GM18505 (cell line): ENCODE results near the gene WNT9B.

Experiments
- ATAC-seq: cut with Tn5 transposase; IDR thresholded peaks from one replicate; pipeline ENCODE4 v1.9.1; 2021; ENCODE audit not compliant: unreplicated experiment
- POLR2A ChIP-seq: IDR thresholded peaks from 4 replicates; pipeline ENCODE4 v1.6.1; 2011; ENCODE audit warnings: borderline replicate concordance; ENCODE audit not compliant: insufficient read depth, insufficient read length; ENCODE audit errors: extremely low read depth

WNT9B gene

DNA sequence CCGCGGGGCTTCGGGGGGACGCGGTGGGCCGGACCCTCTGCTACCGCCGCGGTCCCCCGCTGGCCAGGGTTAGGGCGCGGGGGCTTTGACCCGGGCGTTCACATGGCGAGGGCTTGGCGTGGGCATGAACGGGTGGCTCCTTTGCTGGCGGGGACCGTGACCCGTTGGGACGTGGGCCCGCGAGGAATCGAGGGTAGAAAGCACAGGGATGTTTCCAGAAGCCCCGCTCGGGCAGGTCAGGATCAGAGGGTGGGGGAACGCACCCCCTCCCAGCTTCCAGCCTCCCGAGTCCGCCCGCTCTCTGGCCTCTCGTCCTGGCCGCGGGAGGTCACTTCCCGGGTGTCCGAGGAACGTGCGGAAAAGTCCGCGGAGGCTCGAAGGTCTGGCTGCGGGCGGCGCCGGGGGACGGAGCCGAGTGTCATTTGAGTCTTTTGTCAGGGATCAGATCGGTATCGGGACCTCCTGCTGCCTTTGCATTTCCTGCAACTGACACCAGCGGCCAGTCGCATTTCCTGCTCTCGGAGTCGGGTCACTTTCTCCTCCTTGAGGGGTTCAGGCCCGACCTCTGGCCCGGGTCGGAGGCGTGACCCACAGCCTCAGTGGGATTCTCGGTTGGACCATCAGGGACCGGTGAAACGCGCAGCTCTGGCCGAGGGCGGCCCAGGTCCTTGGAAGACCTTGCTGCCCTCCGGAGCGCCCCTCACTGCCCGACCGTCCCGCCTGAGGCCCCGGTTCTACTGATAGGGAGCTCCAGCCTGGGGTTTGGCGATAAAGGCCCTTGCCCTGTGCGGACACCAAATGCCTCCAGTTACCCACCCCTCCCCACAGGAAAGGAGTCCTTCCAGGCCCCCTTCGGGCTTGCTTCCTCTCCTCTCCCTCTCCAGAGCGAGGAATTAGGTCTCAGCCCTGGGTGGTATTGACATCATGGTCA, 32.2 kb upstream of the WNT9B start:
- no peak for ATAC-seq

DNA sequence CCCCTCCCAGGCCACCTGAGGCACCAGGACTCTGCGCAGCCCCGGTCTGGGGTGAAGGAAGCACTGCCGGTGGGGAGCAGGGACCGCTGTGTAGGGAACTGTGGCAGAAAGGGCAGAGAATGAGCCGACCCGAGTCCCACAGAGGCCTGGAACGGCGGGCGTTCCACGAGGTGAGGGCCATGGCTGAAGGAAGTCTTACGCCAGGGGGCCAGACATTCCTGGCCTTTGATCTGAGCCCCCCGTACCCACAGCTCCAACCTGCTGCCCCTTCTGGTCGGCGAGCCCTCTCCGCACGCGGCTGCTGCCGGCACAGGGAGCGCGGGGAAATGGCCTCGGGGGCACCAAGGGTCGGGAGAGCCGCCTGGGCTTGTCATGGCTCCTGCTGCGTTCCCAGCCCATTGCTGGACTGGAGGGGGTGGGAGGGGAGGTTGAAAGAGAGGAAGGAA, 31.5 kb upstream of the WNT9B start:
- ATAC-seq: no peak
- TF ChIP-seq POLR2A: no peak

More for the DNA sequence above, 32.2 kb upstream of the WNT9B start:
- no peak for TF ChIP-seq POLR2A

DNA sequence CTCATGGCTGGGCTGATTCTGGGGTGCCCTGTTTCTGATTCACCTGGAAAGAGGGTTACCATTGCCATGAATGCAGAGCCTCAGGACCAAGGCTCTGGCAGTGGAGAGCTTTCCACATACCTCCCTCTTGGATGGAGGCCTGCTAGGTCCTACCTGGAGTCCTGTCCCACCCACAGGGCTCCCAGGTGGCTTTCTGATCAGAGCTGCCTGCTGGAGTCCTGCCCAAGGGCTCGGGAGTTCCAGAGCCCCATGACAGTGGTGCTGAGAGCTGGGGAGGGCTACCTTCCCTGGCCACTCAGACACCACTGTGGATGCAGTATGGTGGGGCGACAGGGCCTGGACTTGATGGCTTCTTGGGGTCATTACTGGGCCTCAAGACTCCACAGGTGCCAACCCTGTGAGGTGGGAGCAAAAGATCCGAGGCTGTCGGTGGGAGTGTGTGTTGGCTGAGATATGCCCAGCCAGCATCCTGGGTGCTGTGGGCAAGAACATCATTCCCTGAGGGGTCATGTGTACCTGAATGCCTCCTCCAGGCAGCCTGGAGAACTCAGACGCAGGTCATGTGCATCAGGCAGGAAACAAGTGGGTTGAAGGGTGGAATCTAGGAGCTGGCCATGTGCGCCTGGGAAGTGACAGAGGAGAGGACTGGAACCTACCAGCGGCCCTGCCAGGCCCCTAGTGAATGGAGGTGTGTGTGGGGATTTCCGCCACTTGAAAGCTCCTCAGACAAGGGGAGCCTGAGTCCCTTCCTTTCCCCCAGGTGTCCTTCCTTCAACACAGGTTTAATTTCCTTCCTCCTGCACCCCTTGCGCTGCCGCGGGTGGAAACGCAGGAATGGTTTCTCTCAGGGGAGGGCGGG, 30.6 kb upstream of the WNT9B start:
- no peak for ATAC-seq
- TF ChIP-seq POLR2A: no peak

DNA sequence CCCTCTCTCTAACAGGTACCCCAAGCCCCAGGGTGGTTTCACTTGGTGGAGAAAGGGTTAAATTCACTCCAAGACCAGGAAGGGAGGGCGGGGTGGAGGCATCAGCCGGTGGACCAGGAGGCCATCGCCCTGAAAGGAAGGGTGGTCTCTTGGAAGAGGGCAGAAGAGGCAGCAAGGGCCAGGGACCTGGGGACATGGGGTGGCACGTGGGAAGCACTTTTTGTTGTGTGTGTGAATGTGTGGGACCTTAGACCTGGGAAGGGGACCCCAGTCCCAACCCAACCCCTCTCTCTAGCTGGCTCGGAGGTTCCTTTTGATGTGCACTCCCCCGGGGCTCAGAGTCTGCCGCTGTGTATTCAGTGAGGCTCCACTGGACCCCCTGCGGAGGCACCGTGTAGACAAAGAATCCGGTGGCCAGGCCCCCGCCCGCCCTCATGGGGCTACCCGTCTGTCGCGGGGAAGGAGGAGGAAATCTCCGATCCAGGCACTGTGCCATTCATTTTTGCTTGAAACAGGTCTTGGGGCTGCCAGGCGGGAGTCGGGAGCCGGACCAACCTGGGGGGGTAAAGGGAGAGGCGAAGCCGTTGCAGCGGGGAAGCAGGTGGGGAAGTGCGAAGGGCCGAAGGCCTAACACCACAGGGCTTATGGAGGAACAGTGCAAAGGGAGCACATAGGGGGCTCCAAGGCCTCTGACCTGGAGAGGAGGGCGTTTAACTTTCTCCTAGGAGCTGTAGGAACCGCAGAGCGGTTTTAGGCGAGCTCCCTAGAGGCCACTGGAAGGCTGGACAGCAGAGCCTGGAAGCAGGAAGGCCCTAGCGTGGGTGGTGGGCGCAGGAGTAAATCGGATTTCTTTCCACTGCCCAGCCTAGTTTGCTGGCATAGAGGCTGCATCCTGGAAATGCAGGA, 29.6 kb upstream of the WNT9B start:
- ATAC-seq: no peak
- no peak for TF ChIP-seq POLR2A

DNA sequence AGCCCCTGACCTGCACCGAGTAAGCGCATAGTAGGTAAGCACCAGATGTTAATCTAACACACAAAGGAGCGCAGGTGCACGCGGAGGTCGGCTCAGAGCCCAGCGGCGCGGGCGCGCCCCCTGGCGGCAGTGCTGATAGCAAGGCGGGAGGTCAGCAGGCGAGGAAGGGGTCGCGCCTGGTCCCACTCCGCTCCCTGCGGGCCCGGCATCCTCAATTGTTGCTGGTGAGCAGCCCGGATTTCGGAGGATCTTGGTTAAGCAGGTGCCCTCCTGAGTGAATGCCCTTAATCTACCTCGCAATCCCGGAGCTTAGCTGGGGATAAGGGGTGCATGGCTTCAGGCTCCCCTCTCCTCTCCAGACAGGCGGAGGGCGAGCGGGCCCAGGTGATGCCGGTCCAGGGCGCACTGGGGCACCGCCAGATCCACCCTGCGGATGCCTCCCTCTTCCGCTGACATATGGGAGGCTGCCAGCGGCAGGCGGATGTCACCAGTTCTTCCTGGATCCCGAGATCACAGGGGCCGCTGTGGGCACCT, 28.9 kb upstream of the WNT9B start:
- ATAC-seq: no peak
- TF ChIP-seq POLR2A: no peak

DNA sequence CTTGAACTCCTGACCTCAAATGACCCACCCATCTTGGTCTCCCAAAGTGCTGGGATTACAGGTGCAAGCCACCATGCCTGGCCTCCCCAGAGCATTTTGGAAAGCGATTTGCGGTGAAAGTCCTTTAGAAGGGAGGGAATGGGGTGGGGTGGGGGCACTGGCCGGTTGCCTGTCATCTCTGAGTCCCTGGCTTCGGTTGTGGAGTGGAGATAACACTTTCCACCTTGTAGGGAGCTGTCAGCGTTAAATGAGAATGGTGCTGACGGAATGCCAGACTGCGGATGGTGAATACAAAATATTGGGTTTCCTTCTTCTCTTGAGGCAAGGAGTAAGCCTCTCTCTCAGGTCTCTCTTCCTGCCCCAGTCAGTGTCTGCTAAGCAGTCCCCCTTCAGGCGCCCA, 27.7 kb upstream of the WNT9B start:
- no peak for TF ChIP-seq POLR2A
- ATAC-seq: no peak

DNA sequence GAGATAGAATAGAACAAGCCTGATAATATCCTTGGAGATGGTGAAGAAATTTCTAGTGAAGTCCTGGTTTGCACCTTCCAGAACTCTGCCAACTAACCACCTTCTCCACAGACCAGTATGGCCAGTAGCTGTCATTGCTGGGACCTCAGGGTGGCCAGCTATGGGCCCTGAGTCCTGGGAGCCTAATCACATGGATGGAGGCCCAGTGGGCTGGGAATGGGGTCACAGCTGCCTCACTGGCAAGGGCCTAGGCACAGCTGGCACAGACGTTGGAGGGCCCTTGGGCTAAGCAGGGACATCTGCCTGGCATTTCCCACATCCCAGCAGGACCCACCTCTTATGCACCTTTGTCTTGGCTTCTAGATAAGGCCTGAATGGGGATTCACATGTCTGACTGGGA, 25.3 kb upstream of the WNT9B start:
- no peak for TF ChIP-seq POLR2A
- ATAC-seq: no peak

DNA sequence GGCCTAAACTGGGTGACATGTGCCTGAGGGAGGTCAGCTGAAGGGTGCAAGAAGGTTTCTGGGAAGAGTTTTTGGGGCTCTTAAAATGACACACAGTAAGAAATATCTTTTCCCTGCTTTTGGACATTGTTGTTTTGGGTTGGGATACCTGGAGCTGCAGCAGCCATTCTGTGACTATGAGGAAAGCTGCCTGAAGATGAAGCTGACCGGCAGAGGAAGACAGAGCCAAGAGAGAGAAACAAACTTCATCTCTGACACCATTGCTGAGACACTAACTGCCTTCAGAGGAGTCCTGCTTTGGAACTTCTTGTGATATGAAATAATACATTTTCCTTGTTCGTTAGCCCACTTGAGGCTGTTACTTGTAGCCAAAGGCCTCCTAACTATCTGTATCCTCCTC, 24.1 kb upstream of the WNT9B start:
- ATAC-seq: no peak
- no peak for TF ChIP-seq POLR2A

DNA sequence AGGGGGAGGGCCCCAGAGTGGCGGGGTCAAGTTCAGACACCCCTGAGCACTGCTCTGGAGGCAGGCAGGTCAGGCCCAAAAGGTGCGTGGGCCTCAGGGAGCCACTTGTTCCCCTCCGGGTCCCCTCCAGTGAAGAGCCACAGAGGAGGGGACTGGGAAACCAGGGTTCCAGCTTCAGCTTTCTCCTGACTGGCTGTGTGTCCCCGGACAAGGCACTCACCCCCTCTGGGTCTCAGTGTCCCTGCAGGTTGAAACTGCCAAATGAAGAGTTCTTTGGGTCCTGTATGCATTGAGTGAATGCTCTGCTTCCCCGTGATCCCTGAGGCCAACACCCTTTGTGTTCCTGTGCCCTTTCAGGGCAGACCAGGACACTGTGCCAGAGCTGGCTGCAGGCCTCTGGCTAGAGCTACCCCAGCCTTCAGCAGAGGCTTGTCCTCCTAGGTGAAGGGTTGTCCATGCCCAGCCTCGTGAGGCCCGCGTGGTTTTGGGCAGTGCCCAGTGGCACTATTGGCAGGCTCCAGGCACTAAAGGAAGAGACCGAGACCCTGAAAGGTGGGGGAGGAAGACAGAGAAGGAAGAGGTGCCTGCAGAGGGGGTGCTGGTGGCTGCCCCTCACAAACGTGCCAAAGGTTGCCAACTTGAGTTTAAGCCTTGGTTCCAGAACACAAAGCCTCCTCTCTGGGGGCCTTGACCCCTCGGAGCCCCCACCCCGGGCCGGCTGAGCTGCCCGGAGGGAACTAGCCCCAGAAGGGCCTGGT, 19.6 kb upstream of the WNT9B start:
- ATAC-seq: no peak
- TF ChIP-seq POLR2A: no peak

DNA sequence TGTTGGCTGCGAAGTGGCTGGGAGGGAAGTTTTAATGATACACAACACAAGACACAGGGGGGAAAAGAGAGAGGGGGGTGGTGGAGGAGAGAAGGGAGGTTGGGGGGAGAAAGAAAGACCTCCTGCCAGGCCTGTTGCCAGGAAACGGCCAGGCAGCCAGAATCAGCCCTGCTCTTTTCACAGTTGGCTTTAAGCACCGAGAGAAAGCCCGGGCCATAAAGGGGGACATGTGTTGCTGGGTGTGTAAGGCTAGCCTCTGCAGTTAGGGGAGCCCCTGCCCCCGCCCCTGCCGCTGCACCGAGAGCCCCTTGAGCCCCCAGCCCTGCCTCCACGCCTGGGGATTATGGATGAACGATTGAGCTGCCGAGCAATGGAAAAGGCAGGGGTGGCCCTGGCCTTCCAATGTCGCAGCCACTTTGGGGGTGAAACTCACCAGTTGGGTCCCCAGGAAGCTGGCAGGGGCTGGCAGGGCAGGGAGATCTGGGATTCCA, 19.0 kb upstream of the WNT9B start:
- no peak for TF ChIP-seq POLR2A
- no peak for ATAC-seq

DNA sequence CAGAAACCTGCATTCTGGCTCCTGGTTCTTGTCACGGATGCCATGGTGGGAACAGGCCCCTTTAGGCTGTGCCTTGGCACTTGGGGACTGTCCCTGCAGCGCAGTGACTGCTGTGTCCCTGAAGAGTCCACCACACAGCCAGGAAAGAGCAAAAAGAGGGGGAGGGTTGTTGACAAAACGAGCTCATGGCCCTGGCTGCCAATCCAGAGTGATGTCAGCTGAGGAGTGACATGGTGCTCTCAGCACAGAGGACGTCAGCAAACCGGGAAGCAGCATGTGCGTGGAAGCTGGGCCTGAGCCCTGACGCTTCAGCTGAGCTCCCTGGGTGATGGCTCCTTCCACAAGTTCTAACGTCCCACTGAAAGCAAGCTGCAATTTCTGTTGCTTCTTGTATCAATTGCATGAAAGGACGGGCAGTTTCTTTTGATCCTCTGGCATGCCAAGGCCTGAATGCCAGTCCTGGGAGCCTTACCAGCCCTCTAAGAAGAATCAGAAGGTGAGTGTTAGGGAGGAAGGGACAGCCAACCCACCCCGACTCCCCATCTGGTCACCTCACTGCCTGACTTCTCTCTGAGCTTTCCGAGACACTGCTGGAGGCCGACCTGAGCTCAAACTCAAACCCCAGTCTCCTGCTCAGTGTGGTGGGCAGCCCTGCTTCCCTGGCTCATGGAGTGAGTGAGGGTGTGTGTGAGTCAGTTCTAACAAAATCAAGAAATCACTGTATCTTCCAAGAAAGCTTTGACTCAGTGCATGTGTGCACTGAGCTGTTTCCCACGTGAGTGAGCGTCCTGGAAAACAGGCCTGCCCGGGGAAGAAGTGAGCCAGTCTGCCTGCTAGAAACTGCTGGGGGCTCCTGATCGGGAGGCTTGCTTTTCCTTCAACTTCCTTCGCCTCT, 18.2 kb upstream of the WNT9B start:
- TF ChIP-seq POLR2A: no peak
- ATAC-seq: no peak
